Fibroblast of the conjunctiva (primary cell): ENCODE results near the gene TICAM2.
A peak's percentile ranks its signal among the peaks of the same experiment; 100 is the strongest.

Experiments used
- DNase-seq: peaks from one replicate; pipeline ENCODE4 v3.0.0-alpha.2; 2010; ENCODE audit warnings: low read depth

Gene TICAM2

DNA sequence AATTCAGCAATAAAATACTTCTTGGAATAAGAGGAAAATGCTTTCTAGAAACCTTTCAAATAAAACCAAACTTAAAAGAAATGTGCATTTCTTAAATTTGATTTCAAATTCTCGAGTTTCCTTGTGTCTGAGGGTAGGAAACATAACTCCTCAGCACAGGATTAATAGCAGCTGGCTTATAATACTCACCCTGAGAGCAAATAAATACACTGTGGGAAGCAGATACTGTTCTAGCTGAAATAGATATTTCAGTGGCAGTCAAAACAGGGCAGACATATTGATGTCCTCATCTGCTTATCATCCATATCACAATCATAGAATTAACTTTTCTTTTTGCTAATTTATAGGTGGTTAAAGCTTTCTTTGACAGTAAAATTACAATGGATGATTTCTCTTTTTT is 33.6 kb downstream of the TICAM2 start:
- DNase-seq: no peak

DNA sequence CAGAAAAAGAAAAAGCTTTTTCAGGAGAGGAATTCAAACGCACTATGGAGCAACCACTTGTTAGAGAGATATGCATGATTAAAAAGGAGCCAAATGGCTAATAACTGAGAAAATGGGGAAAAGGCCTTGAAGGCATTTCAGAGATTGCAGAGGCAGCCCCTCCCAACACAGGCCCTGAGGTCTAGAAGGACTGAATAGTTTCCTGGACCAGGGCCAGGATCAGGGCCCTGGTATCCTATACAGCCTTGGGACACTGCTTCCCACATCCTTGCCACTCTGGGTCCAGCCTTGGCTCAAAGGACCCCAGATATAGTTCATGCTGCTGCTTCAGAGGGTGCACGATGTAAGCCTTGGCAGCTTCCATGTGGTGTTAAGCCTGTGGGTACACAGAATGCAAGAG is 37.0 kb downstream of the TICAM2 start:
- DNase-seq: no peak

DNA sequence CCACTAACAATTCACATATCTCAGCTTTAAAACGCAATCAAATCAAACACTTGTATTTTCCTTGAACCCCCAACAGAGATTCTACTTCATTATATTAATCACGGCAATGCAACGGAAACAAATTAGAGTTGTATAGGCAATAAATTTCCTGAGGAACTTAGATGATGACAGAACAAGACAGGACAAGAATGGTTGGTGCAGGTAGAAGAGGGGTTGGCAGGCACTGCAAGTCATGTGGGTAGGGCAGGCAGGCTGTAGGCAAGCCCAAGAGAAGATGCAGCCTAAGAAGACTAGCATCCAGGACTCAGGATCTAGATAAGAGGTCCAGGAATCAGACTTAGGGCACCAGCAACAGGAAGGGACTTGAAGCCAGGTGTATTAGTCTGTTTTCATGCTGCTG is 41.1 kb downstream of the TICAM2 start:
- no peak for DNase-seq

DNA sequence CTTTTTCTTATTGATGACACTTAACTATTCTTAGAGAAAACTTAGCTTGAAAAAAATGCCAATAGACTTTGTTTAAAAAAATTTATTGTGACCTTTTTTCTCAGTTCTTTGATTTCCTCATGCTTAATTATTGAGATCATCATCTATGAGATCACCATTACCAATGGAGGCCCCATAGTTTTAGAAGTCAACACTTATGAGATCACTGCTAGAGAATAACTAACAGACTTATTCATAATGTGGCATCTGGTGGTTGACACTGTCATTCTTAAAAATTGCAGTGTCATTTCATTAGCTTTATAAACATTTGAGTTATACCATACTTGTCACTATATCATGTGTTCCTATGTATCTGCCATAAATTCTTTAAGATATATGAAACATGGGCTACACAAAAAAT is 42.8 kb downstream of the TICAM2 start:
- DNase-seq: no peak

DNA sequence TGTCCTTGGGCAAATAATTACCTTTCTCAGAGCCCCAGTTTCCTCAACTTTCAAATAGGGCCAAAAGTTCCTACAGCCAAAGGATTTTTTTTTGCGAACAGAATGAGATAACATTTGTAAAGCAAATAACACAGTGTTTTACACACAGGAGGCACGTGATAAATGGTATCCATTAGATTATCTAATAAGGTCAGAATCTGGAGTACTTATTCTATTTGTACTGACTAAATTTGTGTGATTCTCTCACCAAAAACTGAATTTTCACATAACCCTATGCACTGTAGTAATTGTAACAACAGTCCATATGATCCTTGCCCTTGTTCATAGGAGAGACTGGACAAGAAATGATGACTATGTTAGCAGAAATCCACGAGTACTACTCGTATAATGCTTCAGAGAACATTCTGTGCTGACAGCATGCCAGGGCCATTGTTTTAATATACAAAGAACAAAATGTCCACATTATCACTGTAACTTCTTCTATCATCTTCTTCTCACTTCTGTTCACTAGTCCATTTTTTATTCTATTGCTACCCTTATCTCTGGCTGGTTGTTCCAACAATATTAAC is 43.8 kb downstream of the TICAM2 start:
- DNase-seq: peak; percentile 55

DNA sequence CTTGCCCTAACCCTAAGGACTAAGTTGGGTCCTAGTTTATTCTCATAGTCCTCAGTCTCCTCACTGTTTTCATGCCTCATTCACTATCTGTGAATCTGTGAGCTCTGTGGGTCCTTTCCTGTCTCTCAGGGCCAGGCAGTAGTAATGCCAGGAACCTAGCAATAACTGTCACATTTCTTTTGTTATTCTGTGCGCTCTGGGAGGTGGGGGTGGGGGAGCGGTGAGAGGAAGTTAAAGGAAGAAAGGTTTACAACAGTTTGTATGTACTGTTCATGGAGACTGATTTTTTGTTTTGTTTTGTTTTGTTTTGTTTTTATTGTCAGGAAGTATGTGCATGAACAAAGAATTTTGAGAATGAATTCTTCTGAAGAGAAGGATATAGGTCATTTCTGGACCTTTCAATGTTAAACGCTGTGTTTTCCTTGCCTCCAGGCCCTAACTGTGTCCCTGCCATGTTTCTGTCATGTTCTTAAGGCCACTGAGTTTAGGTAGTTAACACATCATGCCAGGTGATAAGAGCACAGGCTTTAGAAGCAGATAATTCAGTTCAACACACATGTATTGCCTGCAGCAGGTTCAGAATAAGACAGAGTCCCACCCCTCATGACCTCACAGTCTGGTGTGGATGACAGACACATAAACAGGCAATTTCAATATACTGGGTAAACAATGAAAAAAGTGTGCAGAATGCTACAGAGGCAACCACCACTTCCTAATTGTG is 44.5 kb downstream of the TICAM2 start:
- DNase-seq: no peak

DNA sequence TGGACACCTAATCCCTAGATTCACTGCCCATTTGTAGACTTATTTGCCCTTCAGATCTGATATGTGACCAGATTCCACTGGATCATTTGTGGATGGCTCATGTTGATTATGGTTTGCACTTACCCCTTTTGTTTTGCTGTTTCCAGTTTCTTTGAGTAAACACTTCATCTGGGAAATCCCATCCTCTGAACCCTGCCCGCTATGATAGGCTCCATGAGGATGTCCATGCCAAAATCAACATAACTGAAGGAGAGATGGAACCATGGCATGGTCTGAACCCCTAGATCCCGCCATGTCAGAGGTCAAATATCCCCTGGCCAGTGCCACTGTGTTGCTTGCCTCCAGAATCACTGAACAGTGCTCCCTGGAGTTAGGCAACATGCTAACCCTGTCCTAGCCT is 46.0 kb downstream of the TICAM2 start:
- DNase-seq: no peak

DNA sequence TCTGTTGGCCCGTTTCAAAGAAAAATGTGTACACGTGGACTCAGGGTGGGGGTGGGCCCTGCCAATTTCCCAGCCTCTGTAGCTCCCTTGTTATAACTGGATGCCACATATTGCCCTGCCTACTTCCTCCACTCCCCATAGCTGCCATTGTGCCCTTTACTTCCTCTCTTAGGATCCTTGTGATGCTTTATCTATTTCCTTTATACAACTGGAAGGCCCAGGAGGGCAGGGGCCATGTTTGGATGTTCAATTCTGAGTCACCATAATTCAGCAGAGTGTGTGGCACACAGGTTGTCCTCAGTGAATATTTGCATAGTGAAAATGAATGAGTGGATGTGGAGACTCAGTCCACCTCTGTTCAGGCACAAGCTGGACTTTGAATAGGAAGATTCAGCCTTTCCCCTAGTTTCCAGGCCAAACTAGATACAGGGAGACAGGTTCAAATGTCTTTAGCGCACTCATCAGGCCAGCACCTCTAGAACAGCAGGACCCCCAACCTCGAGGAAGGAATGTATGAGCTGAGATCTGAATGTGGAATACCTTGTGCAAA is 47.1 kb downstream of the TICAM2 start:
- no peak for DNase-seq

DNA sequence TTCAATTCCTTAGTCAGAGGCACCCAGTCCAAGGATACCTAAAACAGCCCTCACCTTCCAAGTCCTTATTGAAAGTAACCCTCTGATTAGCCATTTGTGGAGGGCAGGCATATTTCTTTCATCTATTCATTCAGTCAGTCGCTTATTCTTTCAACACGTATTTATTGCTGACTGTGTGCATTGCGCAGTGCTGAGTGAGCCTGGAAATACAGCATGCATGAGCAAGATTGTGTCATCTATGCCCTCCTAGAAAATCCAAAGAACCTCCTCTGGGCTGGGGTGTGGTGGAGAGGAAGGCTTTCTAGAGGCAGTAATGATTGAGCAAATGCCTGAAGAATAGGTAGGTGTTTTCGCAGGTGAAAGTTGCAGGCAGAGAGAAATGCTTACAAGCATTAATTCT is 49.2 kb downstream of the TICAM2 start:
- no peak for DNase-seq

DNA sequence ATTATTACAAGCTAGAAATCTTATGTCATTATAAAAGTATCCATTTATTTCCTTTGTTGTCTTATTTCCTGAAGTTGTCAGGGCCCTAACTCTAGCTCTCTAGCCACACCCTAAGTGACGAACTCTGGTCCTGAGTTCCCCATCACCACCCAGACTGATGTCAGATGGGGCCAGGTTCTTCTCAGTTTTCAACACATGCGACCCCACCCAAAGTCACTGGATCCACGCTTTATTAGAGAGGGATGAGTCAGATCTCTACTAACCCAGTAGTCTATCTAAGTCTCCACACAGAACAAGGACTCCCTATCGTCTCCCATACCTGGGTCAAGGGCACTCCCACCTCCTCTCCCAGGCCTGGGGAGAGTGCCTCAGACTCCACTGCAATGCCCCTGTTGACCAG is 50.9 kb downstream of the TICAM2 start:
- DNase-seq: peak; percentile 50

DNA sequence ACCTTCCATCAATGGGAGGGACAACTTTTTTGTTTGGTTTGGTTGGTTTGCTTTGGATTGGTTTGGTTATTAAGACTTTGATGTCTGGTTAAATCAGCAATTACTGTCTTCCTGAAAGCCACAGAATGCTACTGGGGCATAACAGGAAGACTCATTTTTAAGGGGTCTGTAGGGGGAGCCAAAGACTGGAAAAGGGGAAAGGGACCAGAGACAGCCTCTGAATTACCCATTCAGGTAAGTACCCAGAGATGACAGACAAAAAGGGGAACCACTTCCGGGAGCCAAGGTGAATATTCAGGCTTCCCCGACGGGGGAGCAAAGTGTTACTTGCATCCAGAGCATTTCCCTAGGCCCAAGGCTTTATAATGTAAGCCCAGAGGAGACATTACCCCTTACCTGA is 53.1 kb downstream of the TICAM2 start:
- no peak for DNase-seq

DNA sequence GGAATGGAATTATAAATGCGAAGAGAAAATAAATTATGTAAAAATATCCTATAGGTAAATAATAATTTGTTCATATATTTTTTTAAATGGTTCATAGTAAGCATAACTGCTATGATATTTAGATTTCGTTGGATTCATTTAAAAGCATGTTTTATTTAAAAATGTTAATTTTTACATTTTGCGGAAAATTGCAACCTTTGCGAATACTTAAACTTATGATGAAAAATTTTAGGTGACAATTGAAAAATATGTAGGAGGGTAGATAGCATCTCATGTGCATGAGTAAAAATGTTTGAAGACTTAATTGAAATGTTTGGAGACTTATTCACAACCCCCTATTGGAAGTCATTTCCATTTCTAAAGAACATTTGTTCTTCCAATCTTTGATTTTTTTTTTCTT is 53.6 kb downstream of the TICAM2 start:
- DNase-seq: no peak

DNA sequence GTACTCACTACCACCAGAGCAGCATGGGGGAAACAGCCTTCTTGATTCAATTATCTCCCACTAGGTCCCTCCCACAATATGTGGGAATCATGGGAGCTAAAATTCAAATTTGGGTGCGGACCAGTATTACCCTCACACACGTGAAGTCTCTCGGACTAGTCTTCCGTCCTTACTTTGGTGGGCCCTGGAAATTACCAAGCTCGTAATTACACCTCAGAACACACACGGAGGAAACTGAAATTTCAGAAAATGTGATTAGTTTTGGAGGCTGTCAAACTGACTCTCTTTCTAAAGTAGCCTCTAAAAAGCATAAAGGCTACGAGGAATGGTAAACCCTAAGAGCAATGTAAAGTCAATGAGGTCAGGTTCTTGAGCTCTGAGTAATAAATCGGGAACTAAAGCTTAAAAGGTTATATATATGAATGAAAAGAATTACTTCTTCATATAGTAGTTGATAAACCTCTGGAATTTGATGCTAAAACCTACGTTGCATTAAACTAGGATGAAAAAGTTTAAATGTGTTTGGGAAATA is 56.9 kb downstream of the TICAM2 start:
- no peak for DNase-seq

DNA sequence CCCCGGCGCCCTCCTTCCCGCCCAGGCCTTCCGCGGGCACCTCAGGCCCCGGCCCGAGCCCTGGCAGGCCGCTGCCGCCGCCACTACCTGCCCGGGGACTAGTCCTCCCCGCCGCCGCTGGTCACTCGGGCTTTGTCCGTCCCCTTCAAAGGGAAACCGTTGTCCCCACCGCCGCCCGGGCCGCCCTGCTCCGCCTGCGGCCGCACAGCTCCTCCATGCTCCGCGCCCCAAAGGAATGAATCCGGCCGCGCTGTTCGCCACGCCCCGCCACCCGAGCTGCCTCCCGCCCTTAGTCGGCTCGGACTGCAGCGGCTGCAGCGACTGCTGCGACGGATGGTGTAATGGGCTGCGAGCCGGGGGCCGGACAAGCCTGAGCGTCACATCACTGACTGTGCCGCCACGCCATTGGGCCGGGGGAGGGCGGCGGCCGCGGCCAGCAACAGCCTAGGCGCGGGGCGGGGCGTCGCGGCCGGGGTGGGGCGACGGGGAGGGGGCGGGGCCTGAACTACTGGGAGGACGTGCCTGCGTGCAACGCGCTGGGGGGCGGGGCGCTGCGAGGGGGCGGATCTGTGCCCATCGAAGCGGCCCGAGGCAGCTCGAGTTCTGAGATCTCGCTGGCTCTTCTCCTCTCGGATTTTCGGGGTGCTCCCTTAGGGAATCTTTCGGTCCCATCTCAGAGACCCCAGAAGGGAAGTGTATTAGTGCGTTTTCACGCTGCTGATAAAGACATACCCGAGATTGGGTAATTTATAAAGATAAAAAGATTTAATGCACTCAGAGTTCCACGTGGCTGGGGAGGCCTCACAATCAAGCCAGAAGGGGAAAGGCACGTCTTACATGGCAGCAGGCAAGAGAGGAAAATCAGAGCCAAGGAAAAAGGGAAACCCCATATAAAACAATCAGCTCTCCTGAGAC is 57.6 kb downstream of the TICAM2 start, which contains the start of gene FEM1C:
Gene FEM1C, minus strand, starts transcription at position 340 of the 915 bp plus-strand sequence. CDS start 1,282 bp downstream, outside the sequence.
- DNase-seq: peak; percentile 97

DNA sequence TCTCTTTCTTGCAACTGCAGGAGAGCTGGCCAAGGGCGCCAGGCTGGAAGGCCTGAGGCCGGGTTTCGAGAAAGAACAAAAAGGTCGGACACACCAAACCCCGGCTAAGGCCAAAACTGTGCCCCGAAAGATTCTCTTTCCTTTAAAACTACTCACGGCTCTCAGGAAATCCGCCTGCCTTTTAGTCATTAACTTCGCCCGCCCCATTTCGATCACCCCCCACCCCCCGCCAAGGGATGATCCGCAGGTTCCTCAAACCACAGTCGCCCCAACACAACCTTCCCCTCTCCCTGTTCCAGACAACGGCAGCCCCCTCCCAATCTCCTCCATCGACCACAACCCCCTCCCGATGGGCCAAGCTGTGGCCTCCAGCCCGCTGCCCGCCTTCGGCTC is 58.2 kb downstream of the TICAM2 start:
- DNase-seq: no peak

DNA sequence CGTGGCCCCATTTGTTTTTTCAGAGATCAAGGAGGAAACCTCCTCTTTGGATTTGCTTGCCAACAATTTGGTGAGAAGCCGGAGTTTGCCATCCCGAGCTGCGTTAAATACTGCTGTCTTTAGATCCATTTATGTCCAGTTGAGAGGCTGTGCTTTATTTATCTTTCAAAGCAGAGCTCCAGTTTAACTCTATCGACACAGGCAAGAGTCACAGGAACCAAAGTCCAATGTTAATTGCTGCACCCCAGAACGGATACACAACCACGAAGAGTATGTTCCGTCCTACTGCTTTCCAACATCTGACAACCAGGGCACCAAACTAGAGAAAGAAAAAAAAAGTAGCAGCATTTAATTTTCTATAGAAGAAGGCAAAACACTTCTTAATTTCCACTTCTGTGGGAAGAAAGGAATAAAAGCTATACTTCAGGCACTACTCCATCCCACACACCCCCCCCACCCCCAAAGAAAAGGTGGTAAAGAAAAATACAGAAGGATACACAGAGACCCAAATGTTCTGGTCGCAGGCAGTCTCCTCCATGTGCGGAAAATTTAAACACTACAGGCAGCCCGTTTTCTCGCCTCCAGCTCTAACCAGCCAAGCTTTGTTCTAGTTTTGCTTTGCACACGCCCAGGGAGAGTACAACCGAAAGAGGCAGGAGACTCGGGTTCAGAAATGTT is 58.8 kb downstream of the TICAM2 start:
- DNase-seq: no peak

DNA sequence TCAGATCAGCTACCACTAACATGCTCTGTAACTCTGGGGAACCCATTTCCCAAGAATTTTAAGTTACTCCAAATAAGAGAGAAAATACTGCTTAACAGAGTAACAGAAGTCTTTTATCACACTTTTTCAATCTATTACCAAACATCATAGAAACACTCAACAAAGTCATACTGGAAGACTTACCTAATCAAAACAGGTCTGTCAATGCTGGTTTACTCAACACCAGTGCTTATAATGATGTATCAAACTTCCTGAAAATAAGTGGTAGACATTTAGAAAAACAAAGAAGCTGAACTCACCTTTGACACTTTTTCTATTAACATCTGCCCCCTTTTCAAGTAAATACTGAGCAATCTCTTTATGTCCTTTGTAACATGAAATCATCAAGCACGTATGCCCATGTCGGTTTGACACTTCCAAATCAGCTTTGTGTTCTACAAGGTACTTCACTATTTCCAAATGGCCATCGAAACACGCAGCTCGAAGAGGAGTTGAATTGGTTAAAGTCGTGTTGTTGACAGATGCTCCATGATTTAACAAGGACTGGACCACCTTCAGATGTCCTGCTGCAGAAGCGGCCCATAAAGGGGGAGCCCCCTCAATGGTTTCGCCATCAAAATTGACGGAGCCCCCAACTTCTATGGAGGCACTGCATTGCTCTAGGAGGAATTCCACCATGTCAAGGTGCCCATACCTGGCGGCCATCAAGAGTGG is 59.5 kb downstream of the TICAM2 start:
- DNase-seq: no peak

DNA sequence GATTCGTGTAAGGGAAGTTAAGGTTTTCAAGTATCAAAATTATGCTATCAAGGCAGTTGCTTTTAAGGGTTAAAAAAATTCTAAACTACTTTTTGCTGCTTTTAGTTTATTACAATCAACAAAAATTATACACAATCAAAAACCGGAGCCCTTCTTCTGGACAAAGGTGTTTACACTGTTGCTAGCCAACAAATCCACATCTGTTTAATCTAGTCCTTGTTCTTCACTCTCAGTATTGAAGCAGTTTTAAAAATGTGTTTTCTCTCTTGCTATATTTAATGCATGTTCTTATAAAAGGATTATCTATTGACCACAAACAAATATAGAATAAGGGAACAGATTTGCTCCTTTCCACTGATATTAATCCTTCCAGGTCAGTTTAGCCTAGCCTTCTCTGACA is 60.2 kb downstream of the TICAM2 start:
- DNase-seq: no peak

DNA sequence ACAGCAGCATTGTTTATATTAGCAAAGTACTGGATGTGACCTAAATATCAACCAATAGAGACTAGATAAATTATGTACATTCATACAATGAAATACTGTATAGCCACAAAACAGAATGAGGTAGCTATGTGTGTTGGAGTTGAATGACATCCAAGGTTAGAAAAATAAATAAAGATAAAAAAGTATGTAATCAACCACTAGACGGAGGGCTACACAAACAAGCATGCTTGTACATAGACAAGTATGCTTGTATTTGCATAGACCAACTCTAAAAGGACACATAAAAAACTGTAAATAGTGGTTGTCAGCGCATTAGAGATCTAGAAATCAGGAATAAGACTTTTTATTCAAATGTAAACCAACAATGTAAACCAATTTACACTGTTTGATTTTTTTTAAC is 60.7 kb downstream of the TICAM2 start:
- DNase-seq: no peak

DNA sequence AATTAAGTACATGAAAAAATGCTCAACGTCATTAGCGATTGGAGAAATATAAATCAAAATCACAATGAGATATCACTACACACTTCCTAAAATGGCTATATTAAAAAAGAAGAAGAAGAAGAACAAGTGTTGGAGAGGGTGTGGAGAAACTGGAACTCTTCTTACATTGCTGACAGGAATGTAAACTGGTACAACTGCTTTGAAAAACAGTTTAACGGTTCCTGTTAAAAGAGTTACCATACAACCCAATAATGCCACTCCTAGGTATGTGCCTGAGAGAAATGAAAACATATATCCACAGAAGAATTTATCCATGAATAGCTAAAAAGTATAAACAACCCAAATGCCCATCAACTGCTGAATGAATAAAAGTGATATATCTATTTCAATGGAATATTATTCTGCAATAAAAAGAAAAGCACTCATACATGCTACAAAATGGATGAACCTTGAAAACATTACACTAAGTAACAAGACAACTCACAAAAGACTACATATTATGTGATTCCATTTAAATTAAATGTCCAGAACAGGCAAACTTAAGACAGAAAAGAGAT is 66.7 kb downstream of the TICAM2 start:
- DNase-seq: no peak

DNA sequence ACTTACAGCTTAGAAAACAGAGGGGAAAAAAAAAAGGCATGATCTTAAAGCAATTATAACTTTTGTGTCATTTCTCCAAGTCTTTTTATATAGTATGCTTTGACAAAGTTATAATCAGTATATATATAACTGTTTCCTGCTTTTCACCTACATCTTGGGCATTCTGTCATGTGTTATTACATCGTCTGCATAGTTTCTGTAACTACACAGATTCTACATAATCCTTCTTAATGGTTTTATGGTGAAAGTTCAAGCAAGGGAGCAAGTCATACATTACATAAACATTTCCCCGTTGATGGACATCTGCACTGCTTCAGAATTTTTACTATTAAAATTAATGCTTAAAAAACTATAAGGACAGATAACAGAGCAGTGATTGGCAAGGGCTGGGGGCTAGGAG is 69.8 kb downstream of the TICAM2 start:
- no peak for DNase-seq
